PFSK-1 (cell line): ENCODE results near the gene CDON.

Experiments
- FOXP2 ChIP-seq: optimal IDR thresholded peaks from 2 replicates; pipeline ENCODE3; 2011; ENCODE audit warnings: borderline replicate concordance, control low read depth, inconsistent platforms; ENCODE audit not compliant: insufficient read depth; ENCODE audit errors: extremely low read length, extremely low read depth
- POLR2AphosphoS5 ChIP-seq: IDR thresholded peaks from 2 replicates; pipeline ENCODE4 v1.6.1; 2012; ENCODE audit warnings: low read depth, mild to moderate bottlenecking, control low read depth, low read length, moderate library complexity
- SIN3A ChIP-seq: IDR thresholded peaks from 2 replicates; pipeline ENCODE4 v1.6.1; 2012; ENCODE audit warnings: mild to moderate bottlenecking, low read length, moderate library complexity, borderline replicate concordance; ENCODE audit not compliant: insufficient read depth
- TAF1 ChIP-seq: IDR thresholded peaks from 2 replicates; pipeline ENCODE4 v1.6.1; 2012; ENCODE audit warnings: low read length, control low read depth, borderline replicate concordance; ENCODE audit not compliant: insufficient read depth
- TF ChIP-seq, protein P1 (sequence below), 2 experiments: IDR thresholded peaks; 2 replicates each; pipeline versions ENCODE4 v1.6.1 to v1.8.0; 2011 to 2012; ENCODE audit warnings: low read depth in 2 of 2, low read length in 2 of 2, control low read depth in 1 of 2, inconsistent platforms in 1 of 2, mild to moderate bottlenecking in 1 of 2, moderate library complexity in 1 of 2; ENCODE audit not compliant: insufficient read depth in 1 of 2

DNA sequence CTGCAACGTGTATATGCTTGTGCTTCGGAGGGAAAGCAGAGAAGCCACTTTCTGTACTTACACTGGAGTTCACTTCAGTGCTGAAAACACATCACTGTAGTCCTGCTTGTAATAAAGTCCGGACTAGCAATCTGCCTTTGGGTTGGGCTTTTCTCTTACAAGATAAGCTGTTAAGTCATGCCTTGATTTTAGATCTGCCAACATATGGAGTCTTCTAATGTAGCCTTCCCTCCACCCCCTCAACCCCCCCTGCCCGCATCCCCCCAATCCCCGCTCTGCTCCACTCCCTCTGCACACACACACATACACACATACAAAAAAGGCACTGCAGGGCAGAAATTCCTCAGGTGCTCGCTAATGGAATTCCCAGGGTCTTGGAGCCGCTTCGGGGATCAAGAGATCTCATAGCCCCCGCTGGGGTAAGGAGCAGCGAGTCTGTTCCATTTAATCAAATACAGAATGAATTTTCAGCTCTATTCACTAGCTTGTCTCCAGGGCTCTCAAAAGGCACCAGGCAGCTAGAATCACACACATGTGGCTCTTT is 3.4 kb downstream of the CDON start:
- TF ChIP-seq POLR2AphosphoS5: no peak
- no peak for TF ChIP-seq TAF1
- TF ChIP-seq, protein P1, sequence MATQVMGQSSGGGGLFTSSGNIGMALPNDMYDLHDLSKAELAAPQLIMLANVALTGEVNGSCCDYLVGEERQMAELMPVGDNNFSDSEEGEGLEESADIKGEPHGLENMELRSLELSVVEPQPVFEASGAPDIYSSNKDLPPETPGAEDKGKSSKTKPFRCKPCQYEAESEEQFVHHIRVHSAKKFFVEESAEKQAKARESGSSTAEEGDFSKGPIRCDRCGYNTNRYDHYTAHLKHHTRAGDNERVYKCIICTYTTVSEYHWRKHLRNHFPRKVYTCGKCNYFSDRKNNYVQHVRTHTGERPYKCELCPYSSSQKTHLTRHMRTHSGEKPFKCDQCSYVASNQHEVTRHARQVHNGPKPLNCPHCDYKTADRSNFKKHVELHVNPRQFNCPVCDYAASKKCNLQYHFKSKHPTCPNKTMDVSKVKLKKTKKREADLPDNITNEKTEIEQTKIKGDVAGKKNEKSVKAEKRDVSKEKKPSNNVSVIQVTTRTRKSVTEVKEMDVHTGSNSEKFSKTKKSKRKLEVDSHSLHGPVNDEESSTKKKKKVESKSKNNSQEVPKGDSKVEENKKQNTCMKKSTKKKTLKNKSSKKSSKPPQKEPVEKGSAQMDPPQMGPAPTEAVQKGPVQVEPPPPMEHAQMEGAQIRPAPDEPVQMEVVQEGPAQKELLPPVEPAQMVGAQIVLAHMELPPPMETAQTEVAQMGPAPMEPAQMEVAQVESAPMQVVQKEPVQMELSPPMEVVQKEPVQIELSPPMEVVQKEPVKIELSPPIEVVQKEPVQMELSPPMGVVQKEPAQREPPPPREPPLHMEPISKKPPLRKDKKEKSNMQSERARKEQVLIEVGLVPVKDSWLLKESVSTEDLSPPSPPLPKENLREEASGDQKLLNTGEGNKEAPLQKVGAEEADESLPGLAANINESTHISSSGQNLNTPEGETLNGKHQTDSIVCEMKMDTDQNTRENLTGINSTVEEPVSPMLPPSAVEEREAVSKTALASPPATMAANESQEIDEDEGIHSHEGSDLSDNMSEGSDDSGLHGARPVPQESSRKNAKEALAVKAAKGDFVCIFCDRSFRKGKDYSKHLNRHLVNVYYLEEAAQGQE (IDR thresholded peaks at IDR 0.05; ENCODE audit: insufficient read depth in 1 of 2, low read depth in 2 of 2, low read length in 2 of 2): no peak
- TF ChIP-seq SIN3A: no peak
- no peak for TF ChIP-seq FOXP2
